HG02943 (cell line): Measurements from ENCODE around the gene ASIC4.

Experiments
- ATAC-seq: cut with Tn5 transposase; IDR thresholded peaks from one replicate; pipeline ENCODE4 v1.9.1; 2021; ENCODE audit warnings: mild to moderate bottlenecking, low read depth, moderate library complexity; ENCODE audit not compliant: unreplicated experiment

Gene ASIC4

DNA sequence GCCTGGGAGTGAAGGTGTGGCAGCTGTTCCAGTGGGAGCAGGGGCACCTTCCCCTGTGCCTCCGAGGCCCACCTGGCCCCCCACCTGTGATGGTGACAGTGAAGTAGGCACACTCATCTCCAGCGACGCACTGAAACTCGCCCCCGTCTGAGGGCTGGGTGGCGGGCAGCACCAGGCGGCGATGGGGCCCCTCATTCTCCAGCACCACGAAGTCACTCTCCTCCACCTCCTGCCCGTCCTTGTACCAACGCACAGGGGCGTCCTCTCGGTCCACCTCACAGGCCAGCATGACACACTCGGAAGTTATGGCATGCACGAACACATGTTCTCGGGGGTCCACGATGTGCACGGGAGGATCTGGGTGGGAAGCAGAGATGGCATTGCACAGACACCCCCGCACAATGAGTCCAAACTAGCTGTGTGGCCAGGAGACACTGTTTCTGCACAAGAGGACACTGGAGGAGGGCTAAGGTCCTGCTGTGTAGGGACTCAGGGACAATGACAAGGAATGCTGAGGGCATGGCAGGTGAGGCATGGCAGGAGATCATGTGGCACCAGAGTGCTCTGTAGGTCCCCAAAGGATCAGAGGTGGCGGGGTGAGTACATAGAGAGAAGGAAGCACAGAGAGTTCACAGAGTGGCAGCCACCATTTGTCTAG lies 49.1 kb downstream of the ASIC4 start:
- ATAC-seq = no peak

GRCh38 chr2:219565130-219566080 lies 51.1 kb downstream of the ASIC4 start:
- ATAC-seq = no peak

GRCh38 chr2:219566640-219567039 lies 52.4 kb downstream of the ASIC4 start:
- no peak for ATAC-seq

DNA sequence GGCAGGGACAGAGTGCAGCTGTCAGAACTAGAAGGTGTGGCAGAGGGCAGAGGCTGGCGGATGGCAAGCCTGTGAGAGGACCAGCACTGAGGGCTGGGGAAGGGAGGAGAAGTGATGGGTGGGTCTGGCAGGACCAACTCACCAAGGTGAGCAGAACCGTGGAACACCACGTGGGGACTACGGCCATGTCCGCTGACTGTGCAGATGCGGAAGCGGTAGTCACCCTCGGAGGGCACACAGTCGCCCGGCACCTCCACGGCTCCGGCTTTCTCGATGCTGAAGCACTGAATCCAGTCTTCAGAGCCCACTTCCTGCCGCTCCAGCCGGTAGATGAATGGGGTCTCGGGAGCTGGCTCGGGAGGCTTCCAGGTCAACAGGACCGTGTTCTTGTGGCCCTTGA lies 52.8 kb downstream of the ASIC4 start:
- no peak for ATAC-seq

DNA sequence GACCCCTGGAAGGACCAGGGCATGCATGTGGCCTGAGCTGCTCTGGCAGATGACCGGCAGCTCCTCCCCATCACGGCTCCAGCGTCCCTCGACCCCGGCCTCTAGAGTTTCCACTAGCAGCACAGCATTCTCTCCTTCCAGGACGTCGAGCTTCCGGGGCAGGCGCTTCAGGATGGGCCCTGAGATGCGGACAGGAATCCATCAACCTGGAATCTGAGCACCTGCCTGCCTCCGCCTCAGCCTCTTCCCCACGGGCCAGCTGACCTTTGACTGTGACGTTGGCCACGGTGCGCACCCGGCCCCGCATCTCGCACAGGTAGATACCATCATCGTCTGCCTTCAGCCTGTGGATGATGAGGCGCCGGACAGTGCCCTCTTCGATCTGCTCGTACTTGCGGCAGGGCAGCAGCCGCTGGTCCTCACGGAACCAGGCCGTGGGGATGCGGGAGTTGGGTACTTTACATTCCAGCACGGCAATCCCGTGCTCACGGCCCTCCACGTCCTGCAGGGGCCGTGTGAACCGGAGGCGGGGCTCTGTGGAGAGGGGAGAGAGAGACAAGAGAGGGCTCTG lies 53.6 kb downstream of the ASIC4 start:
- no peak for ATAC-seq

DNA sequence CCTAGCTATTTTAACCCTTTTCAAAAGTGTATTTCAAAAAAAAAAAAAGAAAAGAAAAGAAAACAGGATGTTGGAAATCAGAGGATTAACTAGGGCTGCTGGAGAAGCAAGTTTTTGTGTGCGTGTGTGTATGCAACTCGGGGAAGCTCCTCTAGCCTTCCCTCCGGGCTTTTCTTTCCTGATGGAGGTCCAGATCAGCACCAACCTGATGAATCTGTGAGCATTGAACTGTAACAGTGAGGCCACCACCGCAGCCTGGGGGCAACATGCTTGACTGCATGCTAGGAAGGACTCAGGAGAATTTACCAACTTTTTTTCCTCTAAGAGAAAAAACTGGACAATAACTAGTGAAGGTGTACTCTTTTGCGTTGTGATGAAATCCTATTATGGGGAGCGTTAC lies 54.8 kb downstream of the ASIC4 start:
- ATAC-seq = no peak

GRCh38 chr2:219569635-219570034 lies 55.4 kb downstream of the ASIC4 start:
- no peak for ATAC-seq

DNA sequence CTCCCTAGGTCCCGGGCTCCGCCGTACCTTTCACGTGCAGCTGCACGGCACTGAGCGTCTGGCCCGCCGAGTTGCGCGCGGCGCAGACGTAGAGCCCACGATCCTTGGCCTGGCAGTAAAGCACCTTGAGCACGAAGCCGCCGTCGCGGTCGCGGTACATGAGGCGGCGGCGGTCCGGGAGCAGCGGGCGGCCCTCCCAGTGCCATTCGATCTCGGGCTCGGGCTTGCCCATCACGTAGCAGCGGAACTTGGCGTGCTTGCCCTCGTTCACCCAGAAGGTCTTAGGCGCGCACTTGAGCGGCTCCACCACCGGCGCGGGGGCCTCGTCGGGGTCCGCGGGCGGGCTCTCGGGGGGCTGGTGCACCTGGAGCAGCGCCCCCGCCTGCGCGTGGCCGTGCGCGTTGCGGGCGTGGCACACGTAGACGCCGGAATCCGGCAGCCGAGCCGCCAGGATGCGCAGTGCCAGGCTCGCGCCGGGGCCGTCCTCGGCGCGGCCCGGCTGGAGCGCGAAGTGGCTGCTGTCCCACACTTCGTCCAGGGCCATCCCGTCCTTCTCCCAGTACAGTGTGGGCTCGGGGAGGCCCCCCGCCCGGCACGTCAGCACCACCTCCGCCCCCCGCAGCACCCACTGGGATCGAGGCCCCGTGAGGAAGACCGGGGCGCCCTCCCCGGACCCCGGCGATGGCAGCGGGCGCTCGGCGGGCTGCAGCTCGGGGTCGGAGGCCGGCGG lies 56.1 kb downstream of the ASIC4 start:
- no peak for ATAC-seq

- ATAC-seq = no peak
These were observed 56.6 kb downstream of the ASIC4 start for GRCh38 chr2:219570924-219571310.

GRCh38 chr2:219571311-219572236 lies 57.3 kb downstream of the ASIC4 start, which contains the start of gene OBSL1:
OBSL1 (minus strand) TSS chr2:219571539; CDS start chr2:219571232, 307 bp downstream.
- ATAC-seq = no peak

DNA sequence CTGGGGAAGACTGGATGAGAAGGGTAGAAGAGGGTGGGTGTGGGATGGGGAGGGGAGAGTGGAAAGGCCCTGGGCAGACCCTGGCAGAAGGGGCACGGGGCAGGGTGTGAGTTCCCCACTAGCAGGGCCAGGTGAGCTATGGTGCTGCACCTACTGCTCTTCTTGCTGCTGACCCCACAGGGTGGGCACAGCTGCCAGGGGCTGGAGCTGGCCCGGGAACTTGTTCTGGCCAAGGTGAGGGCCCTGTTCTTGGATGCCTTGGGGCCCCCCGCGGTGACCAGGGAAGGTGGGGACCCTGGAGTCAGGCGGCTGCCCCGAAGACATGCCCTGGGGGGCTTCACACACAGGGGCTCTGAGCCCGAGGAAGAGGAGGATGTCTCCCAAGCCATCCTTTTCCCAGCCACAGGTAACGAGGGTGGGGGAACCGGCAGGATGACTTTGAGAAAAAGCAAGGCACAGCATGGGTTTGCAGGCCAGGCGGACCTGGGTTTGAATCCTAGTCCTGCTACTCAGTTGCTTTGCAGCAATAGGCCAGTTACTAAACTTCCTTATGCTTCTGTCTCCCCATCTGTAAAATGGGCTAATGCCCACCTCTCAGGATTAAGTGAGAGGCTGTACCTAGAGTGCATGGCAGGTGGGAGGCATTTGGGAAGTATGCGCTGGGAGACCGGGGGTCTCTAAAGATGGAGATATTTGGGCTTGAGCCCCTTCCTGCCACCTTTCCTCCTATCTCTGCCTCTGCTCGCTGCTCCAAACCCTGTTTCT lies 58.1 kb downstream of the ASIC4 start, which contains the start of gene INHA:
TSS of gene INHA (plus strand) at position 74 of the 765 bp plus-strand sequence. CDS start at position 139, 65 bp downstream.
- no peak for ATAC-seq

- ATAC-seq = no peak
These were observed 58.9 kb downstream of the ASIC4 start for GRCh38 chr2:219573166-219573565.

DNA sequence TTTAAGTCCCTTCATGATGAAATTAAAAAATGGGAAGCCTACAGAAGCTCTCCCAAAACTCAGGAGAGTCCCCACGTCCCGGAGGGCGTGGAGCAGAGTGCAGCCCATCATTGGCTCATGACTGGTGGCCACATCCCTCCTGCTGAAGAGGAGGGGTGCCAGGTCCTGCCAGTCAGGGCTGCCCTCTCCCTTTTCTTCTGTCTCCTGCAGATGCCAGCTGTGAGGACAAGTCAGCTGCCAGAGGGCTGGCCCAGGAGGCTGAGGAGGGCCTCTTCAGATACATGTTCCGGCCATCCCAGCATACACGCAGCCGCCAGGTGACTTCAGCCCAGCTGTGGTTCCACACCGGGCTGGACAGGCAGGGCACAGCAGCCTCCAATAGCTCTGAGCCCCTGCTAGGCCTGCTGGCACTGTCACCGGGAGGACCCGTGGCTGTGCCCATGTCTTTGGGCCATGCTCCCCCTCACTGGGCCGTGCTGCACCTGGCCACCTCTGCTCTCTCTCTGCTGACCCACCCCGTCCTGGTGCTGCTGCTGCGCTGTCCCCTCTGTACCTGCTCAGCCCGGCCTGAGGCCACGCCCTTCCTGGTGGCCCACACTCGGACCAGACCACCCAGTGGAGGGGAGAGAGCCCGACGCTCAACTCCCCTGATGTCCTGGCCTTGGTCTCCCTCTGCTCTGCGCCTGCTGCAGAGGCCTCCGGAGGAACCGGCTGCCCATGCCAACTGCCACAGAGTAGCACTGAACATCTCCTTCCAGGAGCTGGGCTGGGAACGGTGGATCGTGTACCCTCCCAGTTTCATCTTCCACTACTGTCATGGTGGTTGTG lies 60.4 kb downstream of the ASIC4 start:
- ATAC-seq = no peak

GRCh38 chr2:219575566-219576504 lies 61.6 kb downstream of the ASIC4 start:
- ATAC-seq = no peak

DNA sequence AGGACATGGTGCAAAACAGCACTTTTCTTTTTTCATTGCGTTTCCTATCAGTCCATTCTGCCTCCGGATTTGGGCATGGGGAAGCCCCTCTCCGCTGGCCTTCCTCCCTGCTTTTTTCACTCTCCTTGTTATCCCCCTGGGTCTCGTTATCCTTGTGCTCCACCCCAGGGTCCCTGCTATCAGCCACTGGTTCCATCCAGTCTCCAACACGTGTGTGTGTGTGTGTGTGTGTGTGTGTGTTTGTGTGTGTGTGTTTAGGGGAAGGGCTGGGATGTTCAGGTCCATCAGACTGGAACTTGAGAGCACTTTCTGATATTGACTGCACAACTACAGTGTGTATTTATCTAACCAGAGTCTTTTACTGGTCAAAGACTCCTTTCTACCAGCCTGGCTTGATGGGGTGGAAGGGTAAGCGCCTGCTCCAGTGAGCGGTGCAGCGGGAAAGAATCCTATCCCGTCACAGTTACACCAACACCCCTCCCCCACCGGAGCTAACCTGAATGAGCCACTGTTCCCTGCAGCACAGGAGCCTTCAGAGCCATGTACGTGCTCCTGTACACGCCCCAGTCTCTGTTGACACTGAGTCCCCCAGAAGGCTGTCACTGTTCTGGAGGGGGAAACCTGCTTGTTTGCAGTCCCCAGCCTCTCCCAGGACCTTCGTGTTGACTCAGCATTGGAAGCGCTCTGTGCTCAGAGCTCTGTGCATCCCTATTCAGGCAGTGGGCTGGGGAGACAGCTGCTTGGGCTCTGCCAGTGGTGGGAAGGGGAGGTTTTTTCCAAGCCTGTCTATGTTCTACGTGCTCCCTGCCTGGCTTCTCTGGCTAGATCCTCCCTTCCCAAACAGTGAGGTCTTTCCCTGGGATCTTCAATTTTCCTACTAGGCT lies 62.5 kb downstream of the ASIC4 start:
- ATAC-seq = no peak
